ENCODE results near the gene LRP8. TPM values are rescaled to one million over a fixed set of nuclear protein-coding genes. Genes with fewer than 3 reads are reported as not detected.

Gene LRP8
- total RNA-seq, 1 donor from 2014 or later = 4.4 TPM

- Mint-ChIP-seq H3K27ac (no peak overlapping the region), H3K36me3 (ENCODE audit: insufficient read depth) (no peaks in the 10 kb centered on the region), H3K4me3 (ENCODE audit: low read depth) (no peak overlapping the region), H3K4me1 (ENCODE audit: low read depth) (no peaks in the 10 kb centered on the region), H3K27me3 (no peaks in the 10 kb centered on the region), H3K9me3 (ENCODE audit: low read depth) (no peaks in the 10 kb centered on the region)
- DNase-seq (ENCODE audit: low spot score, unreplicated experiment) = no peak
- no peak for TF ChIP-seq CTCF (IDR thresholded peaks at IDR 0.05; ENCODE audit: unreplicated experiment)
Observed at GRCh38 chr1:53280496-53280895, 47.4 kb downstream of the LRP8 start.

- Mint-ChIP-seq H3K9me3 (ENCODE audit: low read depth) (no peaks in the 10 kb centered on the region), H3K27ac (no peak overlapping the region), H3K4me3 (ENCODE audit: low read depth) (no peak overlapping the region), H3K4me1 (ENCODE audit: low read depth) (no peaks in the 10 kb centered on the region), H3K36me3 (ENCODE audit: insufficient read depth) (no peaks in the 10 kb centered on the region), H3K27me3 (no peaks in the 10 kb centered on the region)
- no peak for DNase-seq (ENCODE audit: low spot score, unreplicated experiment)
- no peak for TF ChIP-seq CTCF (IDR thresholded peaks at IDR 0.05; ENCODE audit: unreplicated experiment)
Observed at GRCh38 chr1:53279296-53280200, 48.3 kb downstream of the LRP8 start.

GRCh38 chr1:53278298-53278725, 49.6 kb downstream of the LRP8 start:
- H3K27ac Mint-ChIP-seq = peak overlapping the region; percentile 91
- no peaks in the 10 kb centered on the region for H3K4me1 Mint-ChIP-seq (ENCODE audit: low read depth)

GRCh38 chr1:53277326-53277725, 50.5 kb downstream of the LRP8 start:
- Mint-ChIP-seq H3K4me3 (ENCODE audit: low read depth) (no peak overlapping the region), H3K4me1 (ENCODE audit: low read depth) (no peaks in the 10 kb centered on the region), H3K36me3 (ENCODE audit: insufficient read depth) (no peaks in the 10 kb centered on the region), H3K9me3 (ENCODE audit: low read depth) (no peaks in the 10 kb centered on the region), H3K27me3 (no peaks in the 10 kb centered on the region), H3K27ac (no peak overlapping the region)
- TF ChIP-seq CTCF (IDR thresholded peaks at IDR 0.05; ENCODE audit: unreplicated experiment) = no peak
- DNase-seq (ENCODE audit: low spot score, unreplicated experiment) = no peak

More at GRCh38 chr1:53278298-53278725, 49.6 kb downstream of the LRP8 start:
- peak; percentile 63 for DNase-seq (ENCODE audit: low spot score, unreplicated experiment)
- Mint-ChIP-seq H3K36me3 (ENCODE audit: insufficient read depth) (no peaks in the 10 kb centered on the region), H3K9me3 (ENCODE audit: low read depth) (no peaks in the 10 kb centered on the region), H3K4me3 (ENCODE audit: low read depth) (no peak overlapping the region), H3K27me3 (no peaks in the 10 kb centered on the region)
- TF ChIP-seq CTCF (IDR thresholded peaks at IDR 0.05; ENCODE audit: unreplicated experiment) = peak; percentile 97

- H3K27me3 Mint-ChIP-seq = no peaks in the 10 kb centered on the region
- no peak for TF ChIP-seq CTCF (IDR thresholded peaks at IDR 0.05; ENCODE audit: unreplicated experiment)
- no peak for DNase-seq (ENCODE audit: low spot score, unreplicated experiment)
- H3K9me3 Mint-ChIP-seq (ENCODE audit: low read depth) = no peaks in the 10 kb centered on the region
- H3K27ac Mint-ChIP-seq = no peak overlapping the region
- no peak overlapping the region for H3K4me3 Mint-ChIP-seq (ENCODE audit: low read depth)
- no peaks in the 10 kb centered on the region for H3K4me1 Mint-ChIP-seq (ENCODE audit: low read depth)
- no peaks in the 10 kb centered on the region for H3K36me3 Mint-ChIP-seq (ENCODE audit: insufficient read depth)
Observed at GRCh38 chr1:53276902-53277281, 51.0 kb downstream of the LRP8 start.
